ENCODE data around the gene ANKRD31.

Gene ANKRD31

DNA sequence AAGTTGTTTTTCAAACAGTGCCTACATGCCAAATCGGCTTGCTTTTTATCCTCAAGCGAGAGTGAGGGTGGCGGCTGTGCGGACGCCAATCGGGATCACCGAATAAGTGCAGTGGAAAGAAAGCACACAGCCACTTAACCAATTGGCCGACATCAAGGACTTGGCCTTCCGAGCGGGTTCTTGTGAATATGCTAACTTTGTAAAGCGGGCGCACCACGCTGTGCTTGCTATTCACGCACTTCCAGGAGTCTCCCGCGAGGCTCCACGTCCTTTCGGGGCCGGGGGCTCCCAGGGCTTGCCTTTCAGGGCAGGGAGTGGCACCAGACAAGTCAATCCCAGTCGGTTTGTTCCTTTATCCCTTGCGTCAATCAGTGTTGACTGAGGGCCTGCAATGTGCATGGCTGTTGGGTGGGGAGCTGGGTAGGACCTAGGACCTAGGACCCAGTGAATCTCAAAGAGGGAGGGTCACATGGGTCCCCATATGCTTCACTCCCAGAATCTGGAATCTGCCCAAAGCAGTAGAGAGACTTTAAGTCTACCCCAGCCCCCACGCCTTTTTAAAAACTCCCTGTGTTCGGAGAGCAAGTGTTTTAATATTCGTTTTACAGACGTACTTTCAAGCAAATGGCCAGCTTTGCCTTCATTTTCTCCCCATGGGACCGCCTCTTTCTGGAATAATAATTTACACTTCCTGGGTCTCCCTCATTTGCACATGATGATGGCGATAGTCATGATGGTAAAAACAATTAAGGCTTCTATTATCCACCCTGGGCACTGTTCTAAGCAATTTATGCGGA, 182.3 kb downstream of the ANKRD31 start:
- DNase-seq, result peak; percentile 37

DNA sequence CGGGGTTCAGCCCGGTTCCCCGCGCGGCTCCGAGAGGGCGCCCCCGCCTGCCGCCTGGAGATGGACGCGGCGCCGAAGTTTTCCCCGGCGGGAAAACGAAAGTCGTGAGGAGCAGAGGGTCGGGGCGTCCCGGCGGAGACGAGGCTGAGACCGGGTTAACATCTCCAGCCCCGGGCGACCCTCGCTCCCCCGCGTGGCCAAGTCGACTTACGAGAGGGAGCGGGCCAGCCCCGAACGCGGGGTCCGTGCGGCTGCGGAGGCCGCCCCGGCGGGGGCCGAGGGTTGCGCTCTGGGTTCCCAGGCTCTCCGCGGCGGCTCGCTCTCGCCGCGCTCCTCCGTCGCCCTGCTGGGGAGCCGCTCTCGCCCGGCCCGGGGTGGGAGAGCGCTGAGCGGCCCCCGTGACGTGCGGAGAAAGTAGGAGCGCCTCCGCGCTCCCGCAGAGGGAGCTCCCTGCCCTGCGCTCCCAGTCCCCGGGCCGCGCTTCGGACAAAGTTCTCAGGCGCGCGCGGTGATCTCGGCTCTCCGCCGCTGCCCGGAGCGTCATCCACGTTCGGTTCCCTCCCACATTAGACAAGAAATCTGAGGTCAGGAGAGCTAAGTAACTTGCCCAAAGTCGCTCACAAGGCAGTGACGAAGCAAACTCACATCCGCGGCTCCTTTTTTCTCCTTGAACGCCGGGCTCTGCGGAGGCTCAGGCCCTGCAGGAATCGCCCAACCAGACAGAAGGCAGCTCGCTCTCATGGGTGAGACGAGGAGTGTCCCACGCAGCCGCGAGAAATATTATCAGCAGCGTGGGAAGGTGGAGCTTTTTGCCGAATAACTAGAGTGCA, 183.2 kb downstream of the ANKRD31 start:
- peak; percentile 52 for DNase-seq

DNA sequence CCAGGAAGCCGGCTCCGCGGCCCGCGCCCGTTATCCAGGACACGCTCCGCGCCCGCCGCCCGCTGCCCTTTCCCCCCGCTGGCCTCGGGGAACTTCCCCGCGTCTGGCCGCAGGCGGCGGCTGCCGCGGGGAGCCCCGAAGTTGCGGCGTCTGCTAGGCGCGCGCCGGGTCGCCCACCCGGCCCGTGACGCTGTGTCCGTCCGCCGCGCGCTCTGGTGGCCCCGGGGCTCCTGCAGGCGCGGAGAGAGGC, 183.7 kb downstream of the ANKRD31 start:
- no peak for DNase-seq

DNA sequence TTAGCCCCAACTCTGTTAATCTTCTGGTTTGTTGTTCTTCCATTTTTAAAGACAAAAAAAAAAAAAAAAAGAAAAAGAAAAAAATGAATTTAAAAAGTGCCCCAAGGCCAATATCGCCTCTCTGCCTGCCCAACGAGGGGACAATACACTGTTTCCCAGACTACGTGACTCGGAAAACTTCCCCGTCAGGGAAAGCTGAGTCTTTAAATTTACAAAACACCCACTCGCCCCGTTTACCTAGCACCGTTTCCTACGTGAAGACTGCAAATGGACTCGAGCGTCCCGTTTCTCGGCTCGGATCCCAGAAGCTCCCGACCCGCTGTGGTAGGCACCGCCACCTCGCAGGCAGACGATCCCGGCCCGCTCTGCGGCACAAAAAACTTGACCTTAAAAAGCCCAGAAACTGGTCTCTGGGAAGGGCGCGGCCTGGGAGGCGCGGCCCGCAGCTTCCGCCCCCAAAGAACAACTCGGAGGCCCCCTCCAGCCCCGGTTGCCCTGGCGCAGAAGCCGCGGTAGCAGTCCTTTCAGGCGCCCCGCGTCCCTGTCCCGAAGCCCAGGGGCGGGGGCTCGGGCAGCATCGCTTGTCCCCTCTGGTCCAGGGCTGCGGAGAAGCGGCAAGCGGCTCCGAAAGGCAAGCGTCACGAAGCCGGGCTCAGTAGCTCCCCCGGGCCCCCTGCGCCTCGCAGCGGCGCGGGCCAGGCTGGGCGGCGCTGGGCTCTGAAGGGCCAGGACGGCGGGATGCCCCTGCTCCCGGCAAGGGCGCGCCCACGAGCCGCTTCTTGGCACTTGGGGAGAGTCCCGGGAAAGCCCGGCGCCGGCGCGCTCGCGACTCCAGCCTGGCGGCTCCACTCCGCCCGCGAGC, 184.3 kb downstream of the ANKRD31 start, which contains the start of gene GCNT4:
Gene GCNT4 (minus strand): TSS at position 367 of the 862 bp plus-strand sequence. CDS start 22,521 bp downstream, outside the sequence.
- DNase-seq, result peak; percentile 44

DNA sequence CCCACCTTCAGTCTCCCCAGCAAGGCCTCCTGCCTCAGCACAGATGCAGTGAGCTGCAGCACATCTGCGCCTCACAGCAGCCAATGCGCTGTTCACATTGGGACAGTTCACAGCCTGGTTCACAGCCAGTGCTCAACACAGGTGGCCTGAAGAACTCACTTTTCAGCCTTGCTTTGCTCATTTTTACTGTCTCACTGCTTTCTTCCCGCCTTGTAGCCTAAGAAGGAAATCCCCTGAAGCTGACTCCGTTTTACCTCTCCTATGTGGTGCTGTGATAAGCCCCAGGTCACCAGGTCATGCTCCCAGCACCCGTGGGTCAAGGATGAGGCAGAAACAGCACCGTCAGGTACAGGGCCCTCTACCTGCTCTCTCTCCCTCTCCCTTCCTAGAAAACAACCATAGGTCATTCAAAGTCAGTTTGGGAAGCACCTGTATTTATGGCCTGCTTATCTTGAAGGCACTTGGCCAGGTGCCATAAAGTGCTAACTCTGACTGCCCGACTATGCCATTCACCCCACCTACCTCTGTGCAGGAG, 185.4 kb downstream of the ANKRD31 start:
- no peak for DNase-seq

DNA sequence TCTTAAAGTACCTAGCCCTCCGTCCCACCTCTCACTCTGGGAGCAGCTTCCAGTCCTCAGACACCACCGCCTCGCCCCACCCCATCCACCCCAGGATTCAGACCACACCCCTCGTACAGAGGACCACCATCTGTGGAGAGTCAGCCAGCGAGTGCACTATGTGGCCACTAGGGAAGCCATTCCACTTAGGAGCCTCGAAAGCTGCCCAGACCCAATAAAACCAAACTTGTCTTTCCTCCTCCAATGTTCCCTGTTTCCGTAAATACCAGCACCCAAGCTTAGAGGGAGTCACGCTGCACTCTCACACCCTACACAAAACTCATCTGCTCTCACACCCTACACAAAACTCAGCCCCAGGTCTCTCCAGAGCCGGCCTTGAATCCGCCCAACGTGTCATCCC, 186.3 kb downstream of the ANKRD31 start:
- DNase-seq, result peak; percentile 67

DNA sequence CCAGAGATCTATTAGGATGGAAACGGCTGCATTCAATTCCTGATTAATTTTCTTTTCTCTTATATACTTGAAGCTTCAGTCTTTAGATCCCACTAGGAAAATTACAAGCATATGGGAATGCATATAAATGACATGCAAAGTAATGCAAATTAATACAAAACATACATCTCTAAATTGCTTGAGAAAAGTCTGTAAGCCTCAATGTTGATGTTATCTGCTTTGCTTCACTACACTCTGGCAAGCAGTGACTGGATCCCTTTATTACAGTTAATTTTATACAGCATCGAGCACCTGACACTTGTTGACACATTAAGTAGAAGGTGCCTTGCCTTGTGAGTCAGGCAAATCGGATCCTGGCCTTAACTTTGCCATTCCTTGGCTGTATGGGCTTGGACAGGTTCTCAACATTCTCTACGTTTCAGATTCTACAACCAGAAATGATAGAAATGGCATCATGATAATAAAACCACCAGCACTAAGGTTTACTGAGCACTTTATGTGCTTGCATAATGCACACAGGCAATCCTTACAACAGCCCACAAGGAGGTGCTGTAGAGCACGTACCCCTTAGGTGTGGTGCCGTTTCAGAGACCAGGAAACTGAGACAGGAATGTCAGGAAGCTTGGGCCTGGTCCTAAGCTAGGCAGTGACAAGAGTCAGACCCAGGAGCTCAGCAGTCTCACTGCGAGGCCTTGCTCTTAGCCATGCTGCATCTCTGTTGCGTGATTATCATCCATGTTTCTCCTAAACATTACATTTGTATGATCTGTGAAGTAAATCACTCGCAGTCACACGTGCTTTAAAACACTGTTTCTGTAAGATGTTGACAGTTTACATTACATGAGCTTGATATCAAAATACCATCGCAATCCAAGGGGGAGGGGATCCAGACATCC, 187.0 kb downstream of the ANKRD31 start:
- peak; percentile 78 for DNase-seq

DNA sequence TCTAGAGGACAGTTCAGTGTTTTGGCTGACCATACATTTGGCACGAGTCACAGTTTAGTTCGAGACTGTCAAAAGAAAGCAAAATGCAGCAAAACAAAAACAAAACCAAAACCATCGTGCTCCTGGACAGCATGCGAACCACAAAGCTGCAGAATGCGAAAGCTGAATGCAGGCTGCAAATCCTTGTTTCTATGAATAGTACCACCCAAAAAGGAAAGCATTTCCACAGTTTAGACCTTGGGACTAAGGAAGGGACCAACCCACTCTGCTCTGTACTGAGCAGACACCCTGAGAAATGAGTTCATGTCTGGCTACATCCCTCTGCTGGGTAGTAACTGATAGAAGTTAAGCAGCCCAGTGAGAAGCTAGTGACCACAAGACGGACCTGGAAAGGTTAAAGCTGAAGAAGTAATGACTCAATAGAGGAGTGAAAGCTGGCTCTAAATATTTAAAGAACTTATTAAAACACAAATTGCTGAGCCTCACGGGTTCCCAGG, 188.2 kb downstream of the ANKRD31 start:
- no peak for DNase-seq

DNA sequence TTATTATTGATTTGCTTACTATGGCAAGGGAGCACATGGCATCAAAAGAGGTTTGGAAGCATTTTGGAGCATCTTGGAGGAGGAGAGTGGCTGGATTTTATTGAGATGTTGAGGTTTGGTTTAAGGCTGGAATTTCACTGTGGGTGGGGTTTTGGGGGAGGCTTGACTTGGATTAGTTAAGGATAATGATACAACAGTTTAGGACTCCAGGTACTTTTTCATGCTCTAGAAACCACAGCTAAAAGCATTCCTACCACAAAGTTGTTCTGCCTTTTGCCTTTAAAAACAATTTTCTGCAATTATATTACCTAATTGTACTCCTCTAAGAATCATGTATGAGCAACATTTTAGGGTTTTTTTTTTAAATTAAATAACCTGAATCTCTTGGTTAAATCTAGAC, 189.3 kb downstream of the ANKRD31 start:
- DNase-seq, result no peak

DNA sequence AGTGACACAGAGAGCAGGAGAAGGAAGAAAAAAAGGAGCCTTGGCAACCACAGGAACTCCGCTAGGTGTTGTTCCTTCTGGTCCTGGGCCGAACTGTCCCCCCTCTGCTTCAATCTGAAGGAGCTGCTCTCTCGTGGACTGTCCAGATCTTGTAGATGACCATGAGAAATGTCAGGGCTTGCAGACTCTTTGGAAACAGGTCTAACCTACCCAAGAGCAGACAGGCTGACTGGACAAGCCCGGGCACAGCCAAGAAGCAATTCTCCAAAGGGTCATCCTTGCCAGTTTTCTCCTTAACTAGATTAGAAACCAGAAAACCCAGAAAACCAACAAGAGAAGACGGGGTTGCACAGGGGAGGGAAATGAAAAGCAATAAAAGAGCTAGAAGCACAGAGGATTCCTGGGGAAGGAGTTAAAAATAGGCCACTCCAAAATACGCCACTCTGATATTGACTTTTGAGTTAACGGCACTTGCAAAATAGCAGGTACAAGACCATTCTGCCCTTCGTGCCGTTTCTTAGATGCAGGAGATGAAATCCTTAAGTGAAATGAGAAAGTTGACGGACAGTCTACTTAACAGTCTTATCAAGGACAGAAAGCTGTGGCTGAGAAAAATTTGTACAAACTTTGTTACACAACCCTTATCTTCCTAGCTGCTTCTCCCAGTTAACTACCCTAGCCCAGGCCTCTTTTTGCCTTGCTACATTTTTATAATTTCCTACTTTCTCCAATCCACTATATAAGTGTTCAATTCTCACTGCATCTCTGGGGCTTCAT, 190.1 kb downstream of the ANKRD31 start:
- no peak for DNase-seq

DNA sequence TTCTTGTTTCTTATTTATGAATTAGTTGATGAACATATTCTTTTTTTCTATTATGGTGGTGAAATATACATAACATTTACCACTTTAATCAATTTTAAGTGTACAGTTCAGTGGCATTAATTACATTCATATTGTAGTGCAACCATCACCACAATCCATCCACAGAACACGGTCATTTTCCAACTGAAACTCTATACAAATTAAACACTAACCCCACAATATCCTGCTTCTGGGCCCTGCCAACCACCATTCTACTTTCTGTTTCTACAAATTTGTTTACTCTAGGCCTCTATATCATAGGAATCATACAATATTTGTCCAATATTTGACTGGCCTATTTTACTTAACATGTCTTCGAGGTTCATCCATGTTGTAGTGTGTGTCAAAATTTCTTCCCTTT, 191.6 kb downstream of the ANKRD31 start:
- DNase-seq, result no peak

DNA sequence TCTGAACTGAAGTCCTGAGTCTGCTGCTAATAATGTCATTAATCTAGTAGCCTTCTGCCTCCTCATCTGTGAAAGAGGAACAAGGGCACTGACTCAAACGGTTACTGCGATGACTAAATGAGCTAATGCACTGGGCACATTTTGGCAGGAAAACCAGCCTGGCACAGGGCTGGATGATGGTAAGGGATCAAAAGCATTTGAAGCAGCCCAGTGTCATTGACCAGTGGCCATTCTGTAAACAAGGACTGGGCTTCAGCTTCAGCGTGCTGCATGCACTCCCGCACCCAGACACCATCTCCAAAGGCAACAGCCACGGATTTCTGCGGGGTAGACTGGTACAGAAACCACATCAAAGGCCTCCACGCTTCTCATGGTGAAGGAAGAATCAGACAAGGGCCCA, 192.3 kb downstream of the ANKRD31 start:
- no peak for DNase-seq

DNA sequence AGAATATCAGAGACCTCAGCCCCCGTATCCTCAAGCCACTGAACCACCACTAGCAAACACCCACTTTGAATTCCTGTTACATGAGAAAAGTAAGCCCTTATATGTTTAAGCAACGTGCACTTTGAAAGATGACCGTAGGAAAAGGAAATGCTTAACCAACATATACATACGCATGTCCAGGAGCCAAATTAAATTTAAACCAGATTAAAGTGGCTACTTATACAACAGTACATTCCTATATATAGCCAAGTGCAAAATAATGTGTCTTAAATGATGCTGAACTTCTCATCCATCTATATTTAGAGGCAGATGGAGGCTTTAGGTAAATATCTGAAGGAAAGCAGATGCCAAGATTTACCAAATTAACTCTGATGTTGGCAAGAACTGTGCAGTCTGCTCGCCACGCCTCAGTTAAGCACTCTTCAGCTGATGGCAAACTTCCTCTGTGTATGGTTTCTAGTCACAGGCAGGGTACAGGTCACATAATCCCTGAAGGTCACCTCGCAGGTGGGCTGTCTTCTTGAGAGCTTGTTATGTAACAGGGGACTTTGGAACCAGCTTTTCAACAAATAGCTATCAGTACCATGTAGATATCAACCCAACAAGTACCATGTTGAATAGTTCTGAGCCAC, 192.9 kb downstream of the ANKRD31 start:
- no peak for DNase-seq

DNA sequence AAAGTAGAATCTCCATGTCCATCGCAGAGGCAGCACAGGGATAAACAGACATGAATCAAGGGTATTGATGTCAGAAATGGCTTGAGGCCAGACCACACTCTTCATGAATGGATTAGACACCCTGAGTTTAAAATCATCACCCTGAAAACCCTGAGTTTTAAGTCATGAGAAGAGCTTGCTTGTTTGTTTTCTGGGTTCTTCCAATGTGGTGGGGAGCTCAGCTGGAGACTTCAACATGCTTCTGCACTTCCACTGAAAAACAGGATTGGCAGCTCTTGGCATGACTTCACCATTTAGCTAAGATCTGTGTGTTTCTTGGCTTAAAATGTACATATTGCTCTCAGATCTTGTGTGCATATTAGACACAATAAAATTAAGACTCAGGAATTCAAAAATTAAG, 194.2 kb downstream of the ANKRD31 start:
- DNase-seq, result no peak

DNA sequence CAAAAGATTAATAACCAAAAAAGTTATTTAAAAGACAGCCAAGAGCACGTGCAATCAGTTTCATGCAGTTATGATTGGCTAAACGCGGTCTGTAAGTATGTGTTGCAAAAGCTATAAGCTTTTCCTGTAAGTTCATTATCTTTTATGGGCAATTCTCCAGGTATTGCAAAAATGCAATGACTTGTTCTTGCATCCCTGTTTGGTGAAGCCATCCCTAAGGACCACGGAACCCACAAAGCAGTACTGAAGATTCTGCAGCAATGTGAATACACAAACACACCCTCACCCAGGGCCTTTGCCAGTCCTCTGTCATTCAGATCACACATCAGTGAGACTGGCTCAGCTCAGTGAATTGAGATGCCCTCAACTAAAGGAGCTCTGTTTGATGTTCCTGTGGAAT, 195.7 kb downstream of the ANKRD31 start:
- no peak for DNase-seq

DNA sequence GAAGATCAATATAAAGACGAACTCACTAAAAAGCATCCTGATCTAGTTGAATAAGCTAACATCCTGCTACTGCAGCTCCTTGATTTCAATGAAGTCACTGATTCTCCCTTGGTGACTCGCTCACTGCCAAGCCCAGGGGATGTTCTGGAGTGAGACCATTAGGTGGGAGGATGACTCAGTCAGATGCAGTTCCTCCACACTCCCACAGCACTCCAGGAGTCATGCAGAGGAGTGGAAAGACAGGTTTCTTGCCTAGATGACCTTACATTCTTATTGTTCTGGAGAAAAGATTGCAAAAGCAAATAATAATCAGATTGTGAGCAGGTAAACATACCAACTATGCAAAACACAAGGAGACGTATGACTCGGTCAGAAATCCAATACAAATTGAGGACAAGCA, 199.6 kb downstream of the ANKRD31 start:
- DNase-seq, result no peak

DNA sequence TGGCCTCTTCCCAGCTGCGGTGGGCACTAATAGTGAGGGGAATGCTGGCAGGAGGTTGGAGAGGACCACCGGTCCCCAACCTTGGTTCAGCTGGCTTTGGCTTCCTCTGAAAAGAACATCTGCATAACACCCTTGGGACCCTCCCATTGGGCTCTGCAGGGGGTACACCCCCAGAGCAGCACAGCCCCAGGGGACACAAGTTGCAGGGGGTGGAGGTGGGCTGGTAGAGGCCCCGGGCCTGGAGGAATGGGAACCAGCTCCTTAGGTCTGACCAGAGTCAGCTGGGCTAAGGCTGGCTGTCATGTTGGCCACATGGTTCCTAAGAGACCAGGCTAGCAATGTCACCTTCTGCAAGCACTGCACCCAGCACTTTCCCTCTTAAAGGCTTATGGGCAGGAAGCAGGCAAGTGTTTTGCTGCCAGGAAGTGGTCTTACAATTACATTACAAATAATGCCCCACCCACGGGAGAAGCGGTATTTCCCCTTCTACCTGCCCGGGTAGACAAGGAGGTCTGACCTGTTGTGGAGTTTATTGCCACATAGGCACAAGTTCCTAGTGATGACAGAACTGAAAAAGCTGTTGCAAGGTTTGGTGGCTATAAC, 202.4 kb downstream of the ANKRD31 start:
- no peak for DNase-seq

DNA sequence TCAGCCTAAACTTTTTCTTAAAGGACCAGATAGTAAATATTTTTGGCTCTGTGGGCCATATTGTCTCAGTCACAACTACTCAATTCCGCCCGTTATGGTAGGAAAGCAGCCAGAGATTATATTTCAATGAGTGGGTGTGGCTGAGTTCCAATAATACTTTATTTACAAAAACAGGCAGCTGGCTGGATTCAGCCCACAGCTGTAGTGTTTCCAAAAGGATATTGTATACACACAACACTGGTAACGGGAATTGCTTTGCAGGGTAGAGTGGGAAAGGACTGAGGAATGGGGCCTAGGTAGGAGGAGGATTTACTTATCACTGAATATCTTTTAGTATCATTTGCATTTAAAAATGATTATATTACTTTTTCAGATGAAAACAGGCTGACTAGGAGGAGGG, 205.3 kb downstream of the ANKRD31 start:
- no peak for DNase-seq

DNA sequence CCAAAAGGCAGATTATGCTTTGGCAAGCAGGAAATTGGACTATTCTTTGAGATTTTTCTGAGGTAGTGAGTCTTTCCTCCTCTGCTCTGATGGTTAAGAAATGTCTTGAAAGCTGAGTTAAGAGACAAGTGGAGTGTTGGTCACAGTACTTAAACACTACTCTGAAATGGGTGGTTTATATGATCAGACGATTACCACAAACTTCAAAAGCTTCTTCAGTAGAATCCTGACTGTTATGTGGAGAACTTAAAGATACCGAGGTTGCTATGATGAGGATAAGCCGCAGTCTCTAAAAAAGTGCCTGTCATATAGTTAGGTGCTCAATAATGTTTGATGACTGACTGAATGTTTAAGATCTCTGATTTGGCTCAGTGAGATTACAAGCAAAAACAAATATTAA, 208.6 kb downstream of the ANKRD31 start:
- DNase-seq, result no peak

All from NCI-H82 (cell line).